PC-3 (cell line): Measurements from ENCODE around the gene BMP7. TPM values are rescaled to one million over a fixed set of nuclear protein-coding genes. Genes with fewer than 3 reads are reported as not detected.

Experiments used
- ATAC-seq: fragments of 200-7000 bp; cut with Tn5 transposase; 2 replicates; pipeline ENCODE4 v1.9.1; 2020; ENCODE audit warnings: mild to moderate bottlenecking, moderate library complexity
- BruUV-seq: library from RNA; stranded (reverse); fragments of 400-500 nt; replicated peaks from 2 replicates; lab custom pipeline; 2021; lab: Mats Ljungman, UMichigan
- CTCF ChIA-PET: fragments of 300-600 bp; sonication (Branson Sonifier 250); formaldehyde crosslinking; loops from one replicate; lab custom pipeline; 2022; ENCODE audit warnings: antibody characterized with exemption; lab: Charles Lee
- POLR2A ChIA-PET: fragments of 300-600 bp; sonication (Branson Sonifier 250); formaldehyde crosslinking; loops from one replicate; lab custom pipeline; 2022; ENCODE audit warnings: antibody characterized with exemption; ENCODE audit not compliant: unreplicated experiment; lab: Charles Lee
- DNase-seq: peaks from one replicate; pipeline ENCODE4 v3.0.0-alpha.2; 2015
- H2AFZ ChIP-seq: fragments of 300-600 bp; sonication (generic); 2 replicates; pipeline ENCODE4 v1.6.0; 2016; ENCODE audit warnings: antibody characterized with exemption, low read length
- H3F3A ChIP-seq: fragments of 300-600 bp; sonication (generic); one replicate; pipeline ENCODE4 v1.6.0; 2017; ENCODE audit warnings: antibody characterized with exemption, low read length, control low read depth, mild to moderate bottlenecking; ENCODE audit not compliant: unreplicated experiment
- H3K27ac ChIP-seq: fragments of 300-600 bp; sonication (generic); 2 replicates; pipeline ENCODE4 v1.5.1; 2016; ENCODE audit warnings: mild to moderate bottlenecking, low read length
- H3K27me3 ChIP-seq: fragments of 300-600 bp; sonication (generic); 2 replicates; pipeline ENCODE4 v1.6.1; 2016; ENCODE audit warnings: low read length, mixed read lengths
- H3K36me3 ChIP-seq: fragments of 300-600 bp; sonication (generic); 2 replicates; pipeline ENCODE4 v1.6.1; 2016; ENCODE audit warnings: low read depth, mixed run types, low read length, mixed read lengths
- H3K4me1 ChIP-seq: fragments of 300-600 bp; sonication (generic); 2 replicates; pipeline ENCODE4 v1.5.1; 2016; ENCODE audit warnings: low read length; ENCODE audit not compliant: insufficient read depth
- H3K4me2 ChIP-seq: fragments of 300-600 bp; sonication (generic); 2 replicates; pipeline ENCODE4 v1.6.0; 2016; ENCODE audit warnings: low read length
- H3K4me3 ChIP-seq: fragments of 300-600 bp; sonication (generic); 2 replicates; pipeline ENCODE4 v1.5.1; 2016; ENCODE audit warnings: mild to moderate bottlenecking, low read length, mixed read lengths
- H3K79me2 ChIP-seq: fragments of 300-600 bp; sonication (generic); 2 replicates; pipeline ENCODE4 v1.6.1; 2017; ENCODE audit warnings: low read length, mixed read lengths
- H3K9ac ChIP-seq: fragments of 300-600 bp; sonication (generic); 2 replicates; pipeline ENCODE4 v1.6.0; 2016; ENCODE audit warnings: mild to moderate bottlenecking, low read length
- H3K9me2 ChIP-seq: fragments of 300-600 bp; sonication (generic); replicated peaks from 2 replicates; pipeline ENCODE4 v1.6.1; 2016; ENCODE audit warnings: mixed run types, low read length, mixed read lengths
- H3K9me3 ChIP-seq: fragments of 300-600 bp; sonication (generic); 2 replicates; pipeline ENCODE4 v1.6.1; 2016; ENCODE audit warnings: low read length, mixed read lengths
- H4K20me1 ChIP-seq: fragments of 300-600 bp; sonication (generic); 2 replicates; pipeline ENCODE4 v1.6.1; 2016; ENCODE audit warnings: low read length, mixed read lengths
- EZH2 ChIP-seq: fragments of 300-600 bp; sonication (generic); IDR thresholded peaks from one replicate; pipeline ENCODE4 v1.6.1; 2017; ENCODE audit warnings: antibody characterized with exemption, mild to moderate bottlenecking, low read length; ENCODE audit not compliant: unreplicated experiment
- EZH2phosphoT487 ChIP-seq: fragments of 300-600 bp; sonication (generic); IDR thresholded peaks from 2 replicates; pipeline ENCODE4 v1.6.1; 2018; ENCODE audit warnings: mild to moderate bottlenecking, antibody characterized with exemption, low read length, borderline replicate concordance
- intact Hi-C: fragments of 100-400 bp; cut with micrococcal nuclease; formaldehyde crosslinking; loops from 2 replicates; pipeline ENCODE4 v1.9.0; 2023
- total RNA-seq: library from RNA; depleted of rRNA; stranded (reverse); fragments of >200 nt; gene quantifications from 2 replicates; pipeline ENCODE4 v1.2.3, GENCODE V29; 2014
- TF ChIP-seq, protein P1 (sequence below): fragments of 300-600 bp; sonication (generic); conservative IDR thresholded peaks from 2 replicates; pipeline ENCODE4 v1.5.1; 2017; ENCODE audit warnings: antibody characterized with exemption, low read depth, mild to moderate bottlenecking, low read length

The BMP7 gene
- total RNA-seq, 1 experiment from 2014 or later = not detected

DNA sequence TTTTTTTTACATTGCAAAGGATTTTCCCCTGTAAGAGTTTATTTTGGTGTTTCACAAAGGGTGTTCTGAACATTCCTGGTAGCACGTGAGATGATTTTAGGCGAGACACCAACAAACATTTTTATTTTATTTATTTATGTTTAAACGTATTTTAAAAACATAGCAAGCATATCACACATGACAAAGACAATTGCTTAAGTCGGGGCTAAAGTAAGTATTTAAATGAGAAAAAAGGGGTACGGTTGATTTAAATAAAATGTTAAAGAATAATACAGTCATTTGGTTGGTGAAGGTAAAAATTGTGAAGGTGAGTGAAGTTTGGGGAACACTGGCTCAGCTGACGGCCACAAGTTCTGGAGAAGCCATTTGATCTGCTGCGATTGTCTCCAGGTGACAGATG lies 129.7 kb downstream of the BMP7 start:
- intact Hi-C loops = no loop called here
- Histone ChIP-seq H3K9me2 (no peaks in the 10 kb centered on the region), H3K4me3 (no peak overlapping the region), H2AFZ (no peak overlapping the region), H3K79me2 (no peaks in the 10 kb centered on the region), H3F3A (no peaks in the 10 kb centered on the region), H3K9me3 (no peaks in the 10 kb centered on the region), H3K9ac (no peak overlapping the region), H3K4me1 (no peaks in the 10 kb centered on the region), H4K20me1 (no peaks in the 10 kb centered on the region), H3K36me3 (no peaks in the 10 kb centered on the region), H3K27ac (no peak overlapping the region), H3K27me3 (peaks cover 92% of the 10 kb centered on the region), H3K4me2 (no peak overlapping the region)
- TF ChIP-seq EZH2phosphoT487 (no peak), EZH2 (no peak)
- TF ChIP-seq, protein P1, sequence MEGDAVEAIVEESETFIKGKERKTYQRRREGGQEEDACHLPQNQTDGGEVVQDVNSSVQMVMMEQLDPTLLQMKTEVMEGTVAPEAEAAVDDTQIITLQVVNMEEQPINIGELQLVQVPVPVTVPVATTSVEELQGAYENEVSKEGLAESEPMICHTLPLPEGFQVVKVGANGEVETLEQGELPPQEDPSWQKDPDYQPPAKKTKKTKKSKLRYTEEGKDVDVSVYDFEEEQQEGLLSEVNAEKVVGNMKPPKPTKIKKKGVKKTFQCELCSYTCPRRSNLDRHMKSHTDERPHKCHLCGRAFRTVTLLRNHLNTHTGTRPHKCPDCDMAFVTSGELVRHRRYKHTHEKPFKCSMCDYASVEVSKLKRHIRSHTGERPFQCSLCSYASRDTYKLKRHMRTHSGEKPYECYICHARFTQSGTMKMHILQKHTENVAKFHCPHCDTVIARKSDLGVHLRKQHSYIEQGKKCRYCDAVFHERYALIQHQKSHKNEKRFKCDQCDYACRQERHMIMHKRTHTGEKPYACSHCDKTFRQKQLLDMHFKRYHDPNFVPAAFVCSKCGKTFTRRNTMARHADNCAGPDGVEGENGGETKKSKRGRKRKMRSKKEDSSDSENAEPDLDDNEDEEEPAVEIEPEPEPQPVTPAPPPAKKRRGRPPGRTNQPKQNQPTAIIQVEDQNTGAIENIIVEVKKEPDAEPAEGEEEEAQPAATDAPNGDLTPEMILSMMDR = no peak
- no peak for DNase-seq
- CTCF ChIA-PET = no interaction called here
- no TSS peak for BruUV-seq
- no peak for ATAC-seq
- POLR2A ChIA-PET = no interaction called here

DNA sequence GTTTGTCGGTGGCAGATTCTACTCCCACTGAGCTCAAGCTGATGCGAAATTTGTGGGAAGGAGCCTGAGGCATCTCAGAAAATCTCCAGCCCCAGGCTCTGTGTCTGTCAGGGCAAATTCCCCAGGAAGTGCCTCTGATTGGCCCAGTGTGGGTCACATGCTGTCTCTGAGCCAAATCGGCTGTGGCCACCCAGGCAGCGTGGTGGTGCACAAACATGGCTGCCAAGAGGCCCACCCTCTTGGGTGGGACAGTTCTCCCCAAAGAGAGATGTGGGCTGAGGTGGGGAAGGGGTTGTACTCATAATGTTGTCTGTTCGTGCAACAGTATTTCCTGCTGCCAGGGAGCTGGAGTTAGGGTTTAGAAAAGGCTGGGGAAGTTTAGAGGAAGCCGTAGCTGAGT lies 130.6 kb downstream of the BMP7 start:
- H3K4me1 ChIP-seq = no peaks in the 10 kb centered on the region
- no peak overlapping the region for H3K9ac ChIP-seq
- ATAC-seq = no peak
- no peaks in the 10 kb centered on the region for H3K9me3 ChIP-seq
- no peaks in the 10 kb centered on the region for H3F3A ChIP-seq
- no peak overlapping the region for H3K4me3 ChIP-seq
- H3K9me2 ChIP-seq = no peaks in the 10 kb centered on the region
- H3K27me3 ChIP-seq = peaks cover 92% of the 10 kb centered on the region
- no peak overlapping the region for H3K27ac ChIP-seq
- H3K79me2 ChIP-seq = no peaks in the 10 kb centered on the region
- H2AFZ ChIP-seq = no peak overlapping the region; the same call in 1 of the 2 replicates
- 0 out of 2 replicates have a peak overlapping the region, but pooled peaks have one; percentile 14 for H3K4me2 ChIP-seq
- POLR2A ChIA-PET = no interaction called here
- TF ChIP-seq, protein P1 = no peak
- H3K36me3 ChIP-seq = no peaks in the 10 kb centered on the region
- no peak for DNase-seq
- no TSS peak for BruUV-seq
- no peaks in the 10 kb centered on the region for H4K20me1 ChIP-seq
- intact Hi-C loops = no loop called here
- CTCF ChIA-PET = no interaction called here

DNA sequence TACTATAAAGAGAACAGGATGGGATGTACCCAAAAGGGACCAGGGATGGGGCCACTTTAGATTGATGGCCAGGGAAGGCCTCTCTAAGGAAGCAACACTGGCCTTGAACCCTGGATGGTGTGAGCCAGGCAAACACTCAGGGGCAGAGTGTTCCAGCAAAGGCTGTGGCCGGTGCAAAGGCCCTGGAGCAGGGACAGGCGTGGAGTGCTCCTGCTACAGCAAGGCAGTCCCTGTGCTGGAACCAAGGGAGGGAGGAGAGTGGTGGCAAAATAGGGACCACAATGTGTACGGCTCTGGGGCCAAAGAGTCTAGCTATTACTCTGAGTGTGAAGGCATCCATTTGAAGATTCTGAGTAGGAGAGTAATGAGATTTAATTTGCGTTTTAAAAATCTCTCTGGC lies 131.6 kb downstream of the BMP7 start:
- Histone ChIP-seq H3K9ac (no peak overlapping the region), H3K79me2 (no peaks in the 10 kb centered on the region), H3K4me3 (no peak overlapping the region), H2AFZ (no peak overlapping the region), H3K27ac (no peak overlapping the region), H3K36me3 (no peaks in the 10 kb centered on the region), H3K4me1 (no peaks in the 10 kb centered on the region), H3K27me3 (peaks cover 93% of the 10 kb centered on the region), H3F3A (no peaks in the 10 kb centered on the region), H3K9me3 (no peaks in the 10 kb centered on the region), H4K20me1 (no peaks in the 10 kb centered on the region), H3K4me2 (no peak overlapping the region), H3K9me2 (no peaks in the 10 kb centered on the region)
- ATAC-seq (no peak), DNase-seq (no peak)
- ChIA-PET CTCF (no interaction called here), POLR2A (no interaction called here)
- intact Hi-C loops = no loop called here
- TF ChIP-seq EZH2 (no peak), EZH2phosphoT487 (no peak)
- BruUV-seq = no TSS peak
